GM06990 (cell line): Measurements from ENCODE around the gene NCAM2.

ENCODE experiments used
- DNase-seq: peaks from one replicate; pipeline ENCODE4 v3.0.0-alpha.2; 2011; ENCODE audit not compliant: insufficient read length; ENCODE audit errors: extremely low read depth
- H3K27me3 ChIP-seq: replicated peaks from 2 replicates; pipeline ENCODE4 v1.6.0; 2011; ENCODE audit warnings: low read length; ENCODE audit not compliant: control insufficient read depth, insufficient read depth
- H3K36me3 ChIP-seq: 2 replicates; pipeline ENCODE4 v1.5.1; 2011; ENCODE audit warnings: low read length; ENCODE audit not compliant: control insufficient read depth, insufficient read depth
- H3K4me3 ChIP-seq: replicated peaks from 2 replicates; pipeline ENCODE4 v1.5.1; 2011; ENCODE audit warnings: low read depth, mild to moderate bottlenecking, control low read depth, low read length
- TF ChIP-seq, protein P1 (sequence below): IDR thresholded peaks from 2 replicates; pipeline ENCODE4 v1.5.1; 2011; ENCODE audit warnings: low read length, control low read depth, mild to moderate bottlenecking, inconsistent platforms; ENCODE audit not compliant: insufficient read depth, poor library complexity, severe bottlenecking

The NCAM2 gene

DNA sequence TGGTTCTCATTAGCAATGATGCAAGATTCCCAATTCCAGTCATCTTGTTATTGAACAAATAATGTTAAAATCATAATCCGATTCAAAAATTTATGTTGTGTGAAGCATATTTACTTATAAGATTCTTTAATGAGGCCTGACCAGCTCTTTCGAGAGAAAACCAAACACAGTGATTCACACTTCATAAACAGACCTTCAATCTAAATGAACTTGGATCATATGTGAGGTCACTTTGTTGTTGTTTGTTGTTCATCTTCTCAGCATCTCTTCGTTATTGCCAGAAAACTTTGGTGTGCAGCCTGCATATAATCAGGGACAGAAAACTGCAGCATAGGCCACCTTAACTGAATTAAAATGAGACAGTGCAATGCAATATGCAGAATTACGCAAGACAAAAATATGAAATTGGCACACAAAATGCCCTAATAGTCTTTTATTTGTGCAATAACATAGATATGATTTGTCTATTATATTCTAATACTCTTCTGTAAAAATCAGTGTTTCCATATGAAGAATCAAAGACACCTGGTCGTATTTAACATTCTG, 30.1 kb downstream of the NCAM2 start:
- TF ChIP-seq, protein P1, sequence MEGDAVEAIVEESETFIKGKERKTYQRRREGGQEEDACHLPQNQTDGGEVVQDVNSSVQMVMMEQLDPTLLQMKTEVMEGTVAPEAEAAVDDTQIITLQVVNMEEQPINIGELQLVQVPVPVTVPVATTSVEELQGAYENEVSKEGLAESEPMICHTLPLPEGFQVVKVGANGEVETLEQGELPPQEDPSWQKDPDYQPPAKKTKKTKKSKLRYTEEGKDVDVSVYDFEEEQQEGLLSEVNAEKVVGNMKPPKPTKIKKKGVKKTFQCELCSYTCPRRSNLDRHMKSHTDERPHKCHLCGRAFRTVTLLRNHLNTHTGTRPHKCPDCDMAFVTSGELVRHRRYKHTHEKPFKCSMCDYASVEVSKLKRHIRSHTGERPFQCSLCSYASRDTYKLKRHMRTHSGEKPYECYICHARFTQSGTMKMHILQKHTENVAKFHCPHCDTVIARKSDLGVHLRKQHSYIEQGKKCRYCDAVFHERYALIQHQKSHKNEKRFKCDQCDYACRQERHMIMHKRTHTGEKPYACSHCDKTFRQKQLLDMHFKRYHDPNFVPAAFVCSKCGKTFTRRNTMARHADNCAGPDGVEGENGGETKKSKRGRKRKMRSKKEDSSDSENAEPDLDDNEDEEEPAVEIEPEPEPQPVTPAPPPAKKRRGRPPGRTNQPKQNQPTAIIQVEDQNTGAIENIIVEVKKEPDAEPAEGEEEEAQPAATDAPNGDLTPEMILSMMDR: no peak
- DNase-seq: no peak
- Histone ChIP-seq H3K27me3 (no peaks in the 10 kb centered on the region), H3K4me3 (no peak overlapping the region), H3K36me3 (no peaks in the 10 kb centered on the region)

DNA sequence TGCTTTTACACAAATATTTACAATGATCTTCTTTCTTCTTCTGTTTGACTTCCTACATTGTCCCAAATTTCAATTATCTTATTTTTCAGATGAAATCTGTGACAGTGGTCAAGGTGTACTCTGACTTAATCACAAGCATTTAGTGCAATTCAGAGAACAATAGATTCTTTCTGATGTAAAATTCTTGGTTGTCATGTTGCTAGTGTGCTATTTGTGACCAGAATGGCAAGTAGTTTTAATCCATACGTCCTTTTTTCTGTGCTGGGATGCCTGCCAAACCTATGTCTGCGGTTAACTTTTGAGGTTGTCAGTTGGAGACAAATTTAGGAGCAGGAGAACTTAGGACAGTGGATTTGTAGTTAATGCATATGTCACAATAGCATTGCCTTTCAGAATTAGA, 31.0 kb downstream of the NCAM2 start:
- Histone ChIP-seq H3K4me3 (no peak overlapping the region), H3K36me3 (no peaks in the 10 kb centered on the region), H3K27me3 (no peaks in the 10 kb centered on the region)
- TF ChIP-seq, protein P1: no peak
- no peak for DNase-seq

DNA sequence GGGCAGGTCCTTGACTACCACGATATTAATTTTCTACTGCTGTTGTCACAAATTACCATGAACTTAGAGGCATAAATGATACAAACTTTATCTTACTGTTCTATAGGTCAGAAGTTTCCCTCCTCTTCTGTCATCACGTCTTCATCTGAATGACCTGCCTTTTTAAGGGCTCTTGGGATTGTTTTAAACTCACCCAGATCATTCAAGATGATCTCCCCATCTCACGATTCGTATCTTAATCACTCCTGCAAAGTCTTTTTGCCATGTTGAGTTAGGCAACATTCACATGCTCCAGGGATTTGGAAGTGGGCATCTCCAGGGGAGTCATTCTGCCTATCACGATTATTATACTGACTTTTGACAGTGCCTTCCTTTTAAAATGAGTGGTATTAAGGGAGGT, 32.1 kb downstream of the NCAM2 start:
- DNase-seq: no peak
- Histone ChIP-seq H3K4me3 (no peak overlapping the region), H3K36me3 (no peaks in the 10 kb centered on the region), H3K27me3 (no peaks in the 10 kb centered on the region)
- TF ChIP-seq, protein P1: no peak

DNA sequence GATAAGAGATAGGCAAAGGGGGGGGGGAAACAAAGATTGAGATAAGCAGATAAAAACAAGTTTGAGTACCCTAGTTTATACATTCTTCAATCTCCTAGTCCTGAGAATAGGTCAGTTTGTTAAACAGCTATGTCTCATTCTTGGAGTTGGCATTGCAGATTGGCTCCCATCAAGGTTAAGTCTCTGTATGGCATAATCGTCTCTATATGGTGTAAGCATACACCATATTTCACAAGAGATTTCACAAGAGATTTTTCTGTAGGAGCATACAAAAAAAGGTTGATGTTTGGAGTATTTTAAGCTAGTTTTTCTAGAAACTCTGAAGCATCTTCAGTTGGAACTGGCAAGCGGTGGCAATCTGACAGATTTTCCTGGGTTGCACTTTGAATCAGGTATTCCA, 35.8 kb downstream of the NCAM2 start:
- TF ChIP-seq, protein P1: no peak
- Histone ChIP-seq H3K27me3 (no peaks in the 10 kb centered on the region), H3K36me3 (no peaks in the 10 kb centered on the region), H3K4me3 (no peak overlapping the region)
- DNase-seq: no peak

DNA sequence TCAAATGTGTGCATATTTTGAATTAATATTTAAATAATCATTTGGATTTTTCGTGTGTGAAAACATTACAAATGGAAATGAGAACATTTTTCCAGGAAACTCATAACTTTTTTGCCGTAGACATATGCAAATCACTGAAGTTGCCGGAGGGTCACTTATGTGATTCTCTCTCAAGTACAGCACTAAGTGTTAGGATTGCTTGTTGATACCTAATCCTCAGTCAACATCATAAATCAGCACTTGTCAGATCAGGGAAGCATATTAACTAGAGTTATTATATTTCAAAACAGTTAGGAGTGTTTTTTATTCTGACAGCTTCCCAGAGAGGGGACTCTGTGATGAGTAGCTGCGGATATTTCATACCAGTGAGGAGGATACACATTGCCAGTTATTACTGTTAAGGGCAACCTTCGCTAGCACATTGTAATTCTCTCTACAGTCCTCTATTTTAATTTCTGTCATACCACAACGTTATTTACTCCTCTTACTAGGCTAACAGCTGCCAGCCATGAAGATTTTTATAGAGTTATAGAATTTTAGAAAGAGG, 41.5 kb downstream of the NCAM2 start:
- TF ChIP-seq, protein P1: no peak
- Histone ChIP-seq H3K36me3 (no peaks in the 10 kb centered on the region), H3K27me3 (no peaks in the 10 kb centered on the region), H3K4me3 (no peak overlapping the region)
- no peak for DNase-seq

DNA sequence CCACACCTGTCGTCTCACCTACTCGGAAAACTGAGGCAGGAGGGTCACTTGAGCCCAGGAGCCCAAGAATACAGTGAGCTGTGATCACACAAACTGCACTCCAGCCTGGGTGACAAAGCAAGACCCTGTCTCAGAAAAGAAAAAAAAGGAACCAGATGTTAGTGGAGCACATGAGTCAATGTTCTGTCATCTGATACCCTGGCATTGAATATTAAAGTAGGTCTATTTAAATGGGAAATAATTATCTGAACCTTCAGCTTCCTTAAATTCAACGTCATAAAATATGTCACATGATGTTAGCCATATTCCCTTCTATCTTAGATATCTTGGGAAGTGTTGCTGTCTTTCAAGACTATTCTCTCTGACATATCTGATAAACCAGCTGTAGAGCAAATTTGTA, 47.3 kb downstream of the NCAM2 start:
- Histone ChIP-seq H3K36me3 (no peaks in the 10 kb centered on the region), H3K4me3 (no peak overlapping the region), H3K27me3 (no peaks in the 10 kb centered on the region)
- TF ChIP-seq, protein P1: no peak
- DNase-seq: no peak
